GM21528 (cell line): ENCODE measurements around the gene TAS2R30.

Source experiments
- ATAC-seq: cut with Tn5 transposase; IDR thresholded peaks from one replicate; pipeline ENCODE4 v1.9.1; 2021; ENCODE audit warnings: mild to moderate bottlenecking, moderate library complexity; ENCODE audit not compliant: unreplicated experiment, low FRiP score

The TAS2R30 gene

DNA sequence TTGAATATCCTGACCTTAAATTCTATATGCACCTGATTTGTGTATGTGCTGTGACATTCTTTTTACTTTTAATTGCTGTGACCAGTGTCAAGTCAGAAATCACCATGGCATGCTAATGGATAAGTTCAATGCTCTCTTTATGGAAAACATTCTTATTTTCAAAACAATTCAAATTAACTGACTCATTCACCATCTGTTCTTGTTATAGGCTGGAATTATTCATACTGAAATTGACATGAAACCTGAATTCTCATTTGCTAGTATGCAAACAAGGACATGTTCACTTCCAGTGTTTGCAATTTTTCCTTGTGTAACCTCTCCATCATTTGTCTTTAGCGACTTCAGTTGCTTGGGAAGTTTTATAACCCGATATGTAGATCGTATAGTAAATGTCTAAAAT, at the start of gene TAS2R30:
TSS of gene TAS2R30 (minus strand) at position 340 of the 400 bp plus-strand sequence. CDS start 400 bp downstream, outside the sequence.
- no peak for ATAC-seq

- ATAC-seq = no peak
These were observed 48.6 kb upstream of the TAS2R30 start for GRCh38 chr12:11183011-11183410.

DNA sequence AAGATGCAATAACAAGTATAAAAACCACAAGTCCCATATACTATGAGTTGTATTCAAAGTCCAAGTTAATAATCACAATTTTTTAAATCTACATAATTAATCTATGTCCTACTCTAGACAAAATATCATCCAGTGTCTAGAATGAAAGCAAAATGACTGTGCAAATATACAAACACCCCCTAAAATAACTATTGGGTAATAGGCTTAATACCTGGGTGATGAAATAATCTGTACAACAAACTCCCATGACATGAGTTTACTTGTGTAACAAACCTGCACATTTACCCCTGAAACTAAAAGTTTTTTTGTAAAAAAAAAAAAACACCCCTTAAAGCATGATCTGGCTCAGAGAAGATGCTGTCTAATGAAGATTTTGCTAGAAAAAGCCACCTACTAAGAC, 48.1 kb upstream of the TAS2R30 start:
- no peak for ATAC-seq

DNA sequence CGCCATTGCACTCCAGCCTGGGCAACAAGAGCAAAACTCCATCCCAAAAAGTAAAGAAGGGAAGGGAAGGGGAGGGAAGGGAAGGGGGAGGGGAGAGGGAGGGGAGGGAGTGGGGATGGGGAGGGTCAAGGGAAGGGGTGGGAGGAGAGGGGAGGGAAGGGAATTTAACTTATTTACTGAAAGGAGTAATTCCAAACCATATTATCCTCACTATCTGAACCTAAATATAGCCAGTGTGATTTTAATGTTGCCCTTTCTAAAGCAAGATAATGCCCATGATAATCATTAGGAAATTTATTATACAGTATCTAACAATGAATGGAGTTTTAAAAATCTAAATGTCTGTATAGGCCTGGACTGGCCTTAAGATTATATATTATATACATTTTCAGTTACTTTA, 43.8 kb upstream of the TAS2R30 start:
- no peak for ATAC-seq

DNA sequence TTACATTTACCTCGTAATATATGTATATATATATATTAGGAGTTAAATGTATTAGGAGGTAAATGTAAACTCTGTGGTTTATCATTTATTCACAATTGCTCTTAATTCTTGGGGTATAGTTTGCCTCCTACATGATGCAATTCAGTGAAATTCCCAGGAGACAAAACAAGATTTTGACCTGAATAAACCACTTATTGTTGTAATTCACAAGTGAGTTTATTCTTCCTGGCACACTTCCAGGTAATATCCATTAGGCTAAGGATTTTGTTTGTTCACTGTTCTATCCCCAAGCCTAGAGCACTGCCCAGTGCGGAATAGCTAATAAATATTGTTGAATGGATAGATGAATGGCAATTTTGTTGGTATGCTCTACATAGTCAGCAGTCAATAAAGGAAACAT, 39.6 kb upstream of the TAS2R30 start:
- no peak for ATAC-seq

- no peak for ATAC-seq
These were observed 37.7 kb upstream of the TAS2R30 start for GRCh38 chr12:11171969-11172675.

- peak; percentile 98 for ATAC-seq
These were observed 36.9 kb upstream of the TAS2R30 start, which contains the start of gene SMIM10L1 for GRCh38 chr12:11171145-11171968. Gene SMIM10L1, plus strand, starts transcription at chr12:11171194. Its CDS starts 163 bp downstream, at chr12:11171357.

- ATAC-seq = no peak
These were observed 36.3 kb upstream of the TAS2R30 start for GRCh38 chr12:11170810-11171144.

- ATAC-seq = no peak
These were observed 31.9 kb upstream of the TAS2R30 start for GRCh38 chr12:11166300-11166699.

GRCh38 chr12:11164384-11164783, 29.9 kb upstream of the TAS2R30 start:
- no peak for ATAC-seq

- no peak for ATAC-seq
These were observed 28.1 kb upstream of the TAS2R30 start for GRCh38 chr12:11162502-11162901.

GRCh38 chr12:11158885-11159444, 24.5 kb upstream of the TAS2R30 start:
- no peak for ATAC-seq

- ATAC-seq = no peak
These were observed 20.0 kb upstream of the TAS2R30 start for GRCh38 chr12:11154400-11154925.

GRCh38 chr12:11152725-11153124, 18.3 kb upstream of the TAS2R30 start:
- no peak for ATAC-seq

DNA sequence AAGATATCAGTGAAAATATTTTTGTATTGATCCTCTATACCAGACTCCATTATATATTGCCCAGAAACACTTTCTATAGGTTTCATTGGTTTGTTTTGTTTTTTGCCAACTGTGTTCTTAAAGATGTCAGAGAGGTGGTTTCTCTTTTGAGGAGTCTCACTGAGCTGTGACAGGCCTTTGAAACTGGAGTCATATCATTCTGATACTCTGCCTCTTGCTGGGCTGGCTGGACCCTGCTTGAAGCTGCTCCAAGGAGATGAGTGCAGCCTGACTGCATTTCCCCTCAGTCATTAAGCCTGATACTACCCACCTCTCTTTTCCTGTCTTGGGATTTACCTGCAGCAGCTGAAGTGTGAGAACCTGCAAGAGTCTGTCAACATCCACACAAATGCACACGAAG, 16.4 kb upstream of the TAS2R30 start:
- no peak for ATAC-seq

GRCh38 chr12:11147420-11147819, 13.0 kb upstream of the TAS2R30 start:
- no peak for ATAC-seq

- no peak for ATAC-seq
These were observed 9.9 kb upstream of the TAS2R30 start for GRCh38 chr12:11144297-11144696.

DNA sequence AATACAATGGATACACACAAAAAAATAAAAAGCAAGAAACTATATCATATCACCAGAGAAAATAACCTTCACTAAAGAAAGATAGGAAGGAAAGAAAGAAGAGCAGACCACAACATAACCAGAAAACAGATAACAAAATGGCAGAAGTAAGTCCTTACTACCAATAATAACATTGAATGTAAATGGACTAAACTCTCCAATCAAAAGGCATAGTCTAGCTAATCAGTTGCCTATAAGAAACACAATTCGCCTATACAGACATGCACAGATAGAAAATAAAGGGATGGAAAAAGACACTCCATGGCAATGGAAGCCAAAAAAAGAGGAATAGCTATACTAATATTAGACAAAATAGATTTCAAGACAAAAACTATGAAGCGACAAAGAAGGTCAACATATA, 8.9 kb upstream of the TAS2R30 start:
- ATAC-seq = no peak

DNA sequence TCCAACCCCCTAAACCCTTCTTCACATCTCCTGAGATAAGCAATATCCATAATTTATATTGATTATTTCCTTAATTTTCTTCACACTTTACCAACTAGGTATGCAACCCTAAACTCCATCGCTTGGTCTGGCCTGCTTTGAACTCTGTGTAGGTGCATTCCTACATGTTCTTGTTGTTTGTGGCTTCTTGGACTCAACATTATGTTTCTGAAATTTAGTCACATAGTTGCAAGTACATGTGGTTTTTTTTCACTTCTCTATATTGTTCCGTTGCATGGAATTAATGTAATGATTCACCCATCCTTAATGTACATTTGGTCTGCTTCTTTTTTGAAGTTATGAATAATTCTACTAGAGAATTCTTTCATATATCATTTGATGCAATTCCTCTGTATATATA, 1.6 kb upstream of the TAS2R30 start:
- ATAC-seq = no peak

DNA sequence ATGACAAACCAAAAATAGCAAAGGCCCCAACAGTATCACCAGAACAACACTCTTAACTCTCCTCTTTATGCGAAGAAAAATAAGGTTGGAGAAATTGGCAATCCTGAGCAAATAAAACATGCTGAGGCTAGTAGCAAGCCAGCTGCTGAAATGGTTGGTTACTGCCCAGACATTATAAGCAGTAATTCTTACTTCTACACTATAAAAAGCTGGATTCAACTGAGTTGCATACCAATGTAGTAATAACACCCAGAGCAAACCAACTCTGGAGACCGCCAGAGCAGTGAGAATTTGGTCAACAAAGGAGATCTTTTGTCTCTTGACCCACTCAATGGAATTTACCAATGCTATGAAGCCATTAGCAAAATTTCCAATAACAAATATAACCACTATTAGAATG, 628 bp downstream of the TAS2R30 start:
- ATAC-seq = no peak

DNA sequence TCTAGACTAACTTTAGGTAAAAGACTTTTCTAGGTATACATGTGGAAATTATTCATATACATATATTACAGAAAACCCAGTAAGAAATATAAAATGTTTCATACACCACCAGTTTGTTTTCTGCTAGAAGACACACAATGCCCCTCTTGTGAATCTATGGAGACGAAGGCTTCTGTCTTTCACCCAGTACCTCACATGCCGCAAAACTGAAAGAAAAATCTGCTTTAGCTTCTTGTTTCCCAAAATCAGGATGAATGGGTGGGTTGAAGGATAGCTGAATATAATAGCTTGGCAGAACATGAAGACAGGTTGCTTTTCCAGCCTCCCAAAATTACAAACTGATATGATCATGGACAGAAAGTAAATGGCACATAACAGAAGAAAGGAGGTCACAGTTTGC, 1.3 kb downstream of the TAS2R30 start:
- no peak for ATAC-seq
